Endodermal cell (in vitro differentiated cells): Measurements from ENCODE around the gene MXRA5. TPM values are rescaled to one million over a fixed set of nuclear protein-coding genes. Genes with fewer than 3 reads are reported as not detected.
"Not testable (repeated sequence)": the region's sequence is repeated elsewhere in the genome, so short reads cannot be mapped to it uniquely, and the experiment has no call there.

Experiments used
- DNase-seq: peaks from one replicate; pipeline ENCODE4 v3.0.0-alpha.2; 2017
- H3K27ac ChIP-seq: 2 replicates; pipeline ENCODE4 v1.5.1; 2013; ENCODE audit warnings: mild to moderate bottlenecking, low read depth, low read length, moderate library complexity
- H3K27me3 ChIP-seq: 2 replicates; pipeline ENCODE4 v1.6.1; 2013; ENCODE audit warnings: mild to moderate bottlenecking, low read length, moderate library complexity; ENCODE audit not compliant: insufficient read depth, control insufficient read depth, poor library complexity, severe bottlenecking
- H3K36me3 ChIP-seq: 2 replicates; pipeline ENCODE4 v1.7.0; 2013; ENCODE audit warnings: mild to moderate bottlenecking, low read length, moderate library complexity; ENCODE audit not compliant: control insufficient read depth, insufficient read depth
- H3K4me1 ChIP-seq: one replicate; pipeline ENCODE4 v1.7.0; 2013; ENCODE audit warnings: low read length; ENCODE audit not compliant: control insufficient read depth, insufficient read depth
- H3K4me3 ChIP-seq: 2 replicates; pipeline ENCODE4 v1.5.1; 2013; ENCODE audit warnings: mild to moderate bottlenecking, low read length, moderate library complexity
- H3K9ac ChIP-seq: 2 replicates; pipeline ENCODE4 v1.6.1; 2013; ENCODE audit warnings: mild to moderate bottlenecking, low read length, moderate library complexity; ENCODE audit not compliant: poor library complexity, severe bottlenecking; ENCODE audit errors: extremely low read depth
- H3K9me3 ChIP-seq: 2 replicates; pipeline ENCODE4 v1.6.1; 2013; ENCODE audit warnings: mild to moderate bottlenecking, low read length, moderate library complexity; ENCODE audit not compliant: control insufficient read depth
- H3K27ac Mint-ChIP-seq: 2 replicates; pipeline ENCODE4 v1.8.0; 2020; ENCODE audit warnings: mixed read lengths
- H3K27me3 Mint-ChIP-seq: 2 replicates; pipeline ENCODE4 v1.8.0; 2021; ENCODE audit warnings: mild to moderate bottlenecking, mixed read lengths; ENCODE audit not compliant: insufficient read depth
- H3K36me3 Mint-ChIP-seq: 2 replicates; pipeline ENCODE4 v1.8.0; 2020; ENCODE audit warnings: low read depth, mixed read lengths
- H3K4me1 Mint-ChIP-seq: 2 replicates; pipeline ENCODE4 v1.8.0; 2020; ENCODE audit warnings: mixed read lengths
- H3K4me3 Mint-ChIP-seq: 2 replicates; pipeline ENCODE4 v1.8.0; 2020; ENCODE audit warnings: mild to moderate bottlenecking, moderate library complexity, mixed read lengths
- H3K9me3 Mint-ChIP-seq: 2 replicates; pipeline ENCODE4 v1.8.0; 2020; ENCODE audit warnings: mild to moderate bottlenecking, mixed read lengths
- CTCF ChIP-seq: fragments of 200-600 bp; sonication (generic); conservative IDR thresholded peaks from 2 replicates; pipeline ENCODE4 v1.5.0; 2021; ENCODE audit warnings: antibody characterized with exemption, mild to moderate bottlenecking
- WGBS, 2 experiments: methylation state at CpG; one replicate each; pipeline versions ENCODE4 v1.1.5 to v1.1.7; 2013; ENCODE audit warnings: missing lambda C conversion rate in 2 of 2, mixed read lengths in 1 of 2; ENCODE audit not compliant: insufficient coverage in 1 of 2, insufficient read length in 1 of 2; 5-methylcytosine and 5-hydroxymethylcytosine counted together
- total RNA-seq, 2 donors: library from RNA; stranded (reverse); fragmentation: NEBNext Ultra II Directional in 1 of 2; extraction: Animal tissue kit (Norgen Biotek cat#: 25700) in 1 of 2; gene quantifications; 2 replicates in 1 of 2; 3 replicates in 1 of 2; pipeline ENCODE4 v1.2.1, GENCODE V29; 2021

Gene MXRA5
- total RNA-seq, 2 donors from 2014 or later, result 14.6 to 40.2 TPM

- H3K4me1 Mint-ChIP-seq, result no peaks in the 10 kb centered on the region
- Histone ChIP-seq H3K9ac (no peak overlapping the region), H3K9me3 (no peaks in the 10 kb centered on the region), H3K4me3 (no peak overlapping the region), H3K27ac (no peak overlapping the region), H3K36me3 (no peaks in the 10 kb centered on the region), H3K27me3 (no peaks in the 10 kb centered on the region), H3K4me1 (no peaks in the 10 kb centered on the region)
- H3K9me3 Mint-ChIP-seq, result peaks cover 7% of the 10 kb centered on the region
- TF ChIP-seq CTCF, result no peak
- no peak overlapping the region for H3K4me3 Mint-ChIP-seq
- 82 to 84% methylated on average over 4 of the region's 4 CpGs for WGBS, 2 experiments
- no peak overlapping the region for H3K27ac Mint-ChIP-seq
- H3K27me3 Mint-ChIP-seq, result no peaks in the 10 kb centered on the region
- no peaks in the 10 kb centered on the region for H3K36me3 Mint-ChIP-seq
- no peak for DNase-seq
Measured at GRCh38 chrX:3362956-3363355, 16.5 kb upstream of the MXRA5 start.

GRCh38 chrX:3360881-3361280 lies 14.4 kb upstream of the MXRA5 start:
- Histone ChIP-seq H3K4me3 (no peak overlapping the region), H3K27ac (no peak overlapping the region), H3K9me3 (no peaks in the 10 kb centered on the region), H3K4me1 (no peaks in the 10 kb centered on the region), H3K27me3 (no peaks in the 10 kb centered on the region), H3K36me3 (no peaks in the 10 kb centered on the region), H3K9ac (no peak overlapping the region)
- H3K9me3 Mint-ChIP-seq, result peaks cover 10% of the 10 kb centered on the region
- H3K4me3 Mint-ChIP-seq, result no peak overlapping the region
- no peaks in the 10 kb centered on the region for H3K36me3 Mint-ChIP-seq
- WGBS, 2 experiments, result 83 to 95% methylated on average over 1 to 14 of the region's 14 CpGs
- no peaks in the 10 kb centered on the region for H3K27me3 Mint-ChIP-seq
- no peak for TF ChIP-seq CTCF
- no peak for DNase-seq
- H3K27ac Mint-ChIP-seq, result no peak overlapping the region
- no peaks in the 10 kb centered on the region for H3K4me1 Mint-ChIP-seq

- not testable (repeated sequence) for H3K9me3 ChIP-seq, H3K4me3 Mint-ChIP-seq, H3K27ac Mint-ChIP-seq, H3K4me3 ChIP-seq, H3K36me3 Mint-ChIP-seq, H3K4me1 ChIP-seq, H3K27ac ChIP-seq, H3K9ac ChIP-seq, H3K4me1 Mint-ChIP-seq, H3K27me3 ChIP-seq, DNase-seq, H3K36me3 ChIP-seq
- Mint-ChIP-seq H3K27me3 (peaks cover 18% of the 10 kb centered on the region), H3K9me3 (peaks cover 14% of the 10 kb centered on the region)
- 100% methylated on average over 2 of the region's 3 CpGs; no CpG with 5 or more reads in 1 of the 2 experiments for WGBS, 2 experiments
Measured at GRCh38 chrX:3352741-3353140, 6.3 kb upstream of the MXRA5 start.

GRCh38 chrX:3351276-3351675 lies 4.8 kb upstream of the MXRA5 start:
- Histone ChIP-seq H3K4me1 (no peaks in the 10 kb centered on the region), H3K9me3 (no peaks in the 10 kb centered on the region), H3K9ac (no peak overlapping the region), H3K36me3 (no peaks in the 10 kb centered on the region), H3K4me3 (no peak overlapping the region), H3K27ac (no peak overlapping the region), H3K27me3 (no peaks in the 10 kb centered on the region)
- WGBS, 2 experiments, result 100% methylated on average over 1 of the region's 4 CpGs; no CpG with 5 or more reads in 1 of the 2 experiments
- no peaks in the 10 kb centered on the region for H3K4me1 Mint-ChIP-seq
- no peak for DNase-seq
- peaks cover 14% of the 10 kb centered on the region for H3K9me3 Mint-ChIP-seq
- no peak for TF ChIP-seq CTCF
- no peak overlapping the region for H3K27ac Mint-ChIP-seq
- H3K4me3 Mint-ChIP-seq, result no peak overlapping the region
- H3K27me3 Mint-ChIP-seq, result peaks cover 30% of the 10 kb centered on the region
- no peaks in the 10 kb centered on the region for H3K36me3 Mint-ChIP-seq
